ENCODE measurements around the gene ZNF892. TPM values are rescaled to one million over a fixed set of nuclear protein-coding genes. Genes with fewer than 3 reads are reported as not detected.

Gene ZNF892
- 0.32 and 1.5 TPM in 2 replicates for total RNA-seq (2014; rRNA removed; shearing (Covaris generic))
- 0.07 and 0.17 TPM in 2 replicates for polyA plus RNA-seq (2015; cell fraction: cytosol; rRNA removed)
- polyA plus RNA-seq (2015; cell fraction: nucleus; rRNA removed) = 0.63 and 0.67 TPM in 2 replicates

DNA sequence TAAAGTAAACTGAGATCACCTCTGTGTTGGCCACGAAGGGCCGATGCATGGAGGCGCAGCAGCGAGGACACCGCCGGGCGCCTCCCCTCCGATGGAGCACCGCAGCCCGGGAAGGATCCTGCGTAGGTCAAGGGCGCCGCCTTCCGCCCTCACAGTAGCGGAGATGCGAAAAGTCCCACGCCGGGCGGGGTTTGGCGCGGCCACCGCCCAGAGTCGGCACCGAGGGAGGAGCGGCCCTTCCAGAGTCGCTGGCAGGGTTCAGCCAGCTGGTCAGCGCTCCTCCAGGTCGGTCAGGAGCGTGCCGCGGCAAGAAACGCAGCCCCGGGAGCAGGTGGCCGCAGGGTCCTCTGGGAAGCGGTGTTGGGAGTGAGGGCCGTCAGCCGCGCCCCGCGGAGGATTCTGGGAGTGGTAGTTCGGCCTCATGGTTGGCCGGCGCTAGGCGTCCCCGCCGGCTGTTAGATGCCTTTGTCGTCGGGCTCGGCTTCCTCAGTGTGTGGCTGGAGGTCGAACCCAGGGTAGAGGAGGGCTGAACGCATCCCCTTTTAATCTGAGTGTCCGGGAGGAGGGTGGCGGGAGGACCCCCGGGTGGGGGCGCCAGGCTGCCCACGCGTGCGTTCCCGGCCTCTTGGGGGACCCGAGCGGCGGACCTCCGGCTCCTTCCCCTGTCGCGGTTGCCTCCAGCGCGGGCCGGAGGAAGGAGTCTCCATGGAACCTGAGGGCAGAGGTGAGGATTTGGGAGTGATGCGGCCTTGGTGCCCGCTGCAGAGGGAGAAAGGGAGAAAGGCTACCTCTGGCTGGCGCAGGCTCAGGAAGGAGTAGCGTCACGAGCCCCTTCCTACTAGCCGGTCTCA is at the start of gene ZNF892:
ZNF892 (plus strand) TSS at position 411 of the 851 bp plus-strand sequence; CDS start at position 706, 295 bp downstream.
- peak; percentile 90 for DNase-seq (ENCODE audit: low read depth)

DNA sequence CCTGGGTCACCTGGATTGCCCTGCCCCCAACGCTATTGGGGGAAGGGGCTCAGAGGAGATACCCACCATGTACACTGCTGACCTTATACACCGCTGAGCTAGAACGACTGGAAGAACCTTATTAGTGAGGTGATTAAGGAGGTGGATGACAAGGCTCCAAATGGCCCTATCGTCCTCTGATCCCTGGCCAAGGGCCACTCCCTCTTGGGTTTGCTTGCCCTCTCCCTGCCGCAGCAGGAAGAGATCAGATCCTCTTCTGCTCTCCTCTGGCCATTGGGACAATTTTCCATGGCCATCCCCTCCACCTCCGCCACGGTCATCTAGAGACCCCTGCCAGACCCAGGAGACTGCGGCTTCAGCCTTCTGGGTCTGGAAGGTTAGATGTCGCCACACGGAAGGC is 48.9 kb upstream of the ZNF892 start:
- DNase-seq (ENCODE audit: low read depth) = no peak

DNA sequence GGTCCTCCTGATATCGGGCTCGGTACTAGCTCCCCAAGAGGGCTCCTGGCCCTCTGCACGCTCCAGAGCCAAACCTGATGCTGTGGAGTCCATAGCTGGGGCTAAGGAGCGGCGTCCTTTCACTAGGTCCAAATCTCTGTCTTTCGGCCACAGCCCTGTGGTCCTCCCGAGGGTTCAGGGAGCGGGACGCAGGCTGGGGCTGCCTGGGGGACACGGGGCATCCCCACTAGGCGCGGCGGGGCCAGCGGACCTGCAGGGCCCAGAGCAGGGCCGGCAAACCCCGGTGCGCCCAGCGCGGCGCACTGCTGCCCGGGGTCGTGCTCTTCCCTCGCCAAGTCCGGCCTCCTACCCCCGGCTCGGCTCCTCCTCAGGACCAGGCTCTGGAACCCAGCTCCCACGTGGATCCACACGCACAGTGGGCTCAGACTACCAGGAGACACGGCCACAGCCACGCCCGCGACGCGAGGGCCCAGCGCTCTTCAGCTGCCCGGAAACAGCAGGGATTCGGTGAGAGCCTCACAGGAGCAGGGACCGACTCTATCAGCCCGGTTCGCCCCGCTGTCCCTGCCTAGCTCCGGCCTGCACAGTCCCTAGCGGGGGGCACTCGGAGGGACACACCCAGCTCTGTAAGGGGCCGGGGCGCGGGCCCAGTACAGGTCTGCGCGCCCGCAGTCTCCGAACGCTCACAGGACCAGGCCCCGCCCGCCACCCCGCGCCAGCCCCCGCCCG is 48.3 kb upstream of the ZNF892 start:
- DNase-seq (ENCODE audit: low read depth) = no peak

DNA sequence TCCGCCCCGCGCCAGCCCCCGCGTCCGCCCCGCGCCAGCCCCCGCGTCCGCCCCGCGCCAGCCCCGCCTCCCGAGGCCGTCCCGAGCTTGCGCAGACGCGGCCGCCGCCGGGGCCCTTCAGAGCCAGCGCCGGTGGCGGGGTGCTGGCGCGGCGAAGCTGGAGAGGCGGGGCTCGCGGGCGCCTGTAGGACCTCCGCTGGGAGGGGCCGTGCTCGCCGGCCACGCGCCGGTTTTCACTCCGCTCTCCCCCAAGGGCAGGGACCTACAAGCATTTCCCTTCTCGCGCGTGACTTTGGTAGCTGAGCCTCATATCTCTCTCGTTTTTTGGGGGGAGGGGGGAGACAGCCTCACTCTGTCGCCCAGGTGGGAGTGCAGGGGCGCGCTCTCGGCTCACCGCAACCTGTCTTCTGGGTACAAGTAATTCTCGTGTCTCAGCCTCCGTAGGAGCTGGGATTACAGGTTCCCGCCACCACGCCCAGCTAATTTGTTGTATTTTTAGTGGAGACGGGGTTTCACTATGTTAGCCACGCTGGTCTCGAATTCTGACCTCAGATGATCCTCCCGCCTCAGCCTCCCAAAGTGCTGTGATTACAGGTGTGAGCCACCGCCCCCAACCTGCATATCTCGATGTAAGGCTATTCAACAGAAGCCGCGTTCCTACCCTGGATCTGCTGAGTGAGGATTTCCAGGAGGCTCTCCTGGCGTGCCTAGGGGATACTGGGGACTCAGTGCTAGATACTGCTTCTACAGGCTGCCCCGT is 47.5 kb upstream of the ZNF892 start, which contains the start of gene ZNF514:
ZNF514 (minus strand) TSS at position 159 of the 760 bp plus-strand sequence. CDS start 6,595 bp downstream, outside the sequence.
- no peak for DNase-seq (ENCODE audit: low read depth)

DNA sequence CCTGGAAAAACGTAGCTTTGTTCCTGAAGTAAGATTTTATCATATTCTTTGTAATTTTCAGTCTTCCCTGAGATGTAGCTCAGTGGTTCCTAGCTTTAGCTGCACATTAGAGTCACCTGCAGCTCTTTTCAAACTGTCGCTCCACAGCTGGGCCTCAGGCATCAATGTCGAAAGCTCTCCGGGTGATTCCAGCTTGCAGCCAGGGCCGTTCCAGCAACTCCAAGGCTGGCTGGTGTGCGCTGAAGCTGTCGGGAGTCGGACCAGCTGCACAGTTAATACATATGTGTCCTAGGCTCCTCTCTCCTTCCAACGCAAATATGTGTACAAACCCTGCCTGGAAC is 42.3 kb upstream of the ZNF892 start:
- no peak for DNase-seq (ENCODE audit: low read depth)

DNA sequence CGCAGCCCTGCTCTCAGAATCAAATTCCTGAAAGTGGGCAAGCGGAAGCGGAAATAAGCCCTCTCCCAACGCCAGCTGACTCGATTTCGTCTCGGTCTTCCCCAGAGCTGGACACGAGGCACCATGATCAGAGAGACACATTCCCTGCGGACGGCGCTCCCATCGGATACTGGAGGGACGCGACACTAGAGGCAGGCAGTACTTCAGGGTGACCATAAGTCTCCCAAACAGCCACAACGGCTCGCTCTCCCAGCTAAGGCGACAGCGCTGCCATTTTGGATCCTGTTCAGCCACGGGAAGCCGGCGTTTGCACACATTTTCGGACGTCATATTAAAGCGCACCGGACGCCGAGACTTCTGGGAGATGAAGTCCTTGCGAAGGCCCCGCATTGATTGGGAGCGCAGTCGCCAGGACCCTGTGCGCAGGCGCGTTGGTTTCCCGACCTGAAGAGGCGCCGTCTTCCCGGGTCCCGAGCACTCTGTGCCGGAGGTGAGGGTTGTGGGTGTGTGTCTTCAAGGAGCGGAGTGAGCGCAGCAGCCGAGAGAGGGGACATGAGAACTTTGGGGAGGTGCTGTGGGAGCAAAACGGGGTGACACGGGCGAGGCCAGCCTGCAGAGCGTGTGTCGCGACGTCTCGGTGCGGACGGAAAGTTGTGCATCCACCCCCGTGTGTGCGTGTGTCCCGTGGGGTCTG is 41.8 kb upstream of the ZNF892 start, which contains the start of gene ZNF2:
ZNF2 (plus strand) TSS at position 439 of the 694 bp plus-strand sequence. CDS start 10,418 bp downstream, outside the sequence.
- DNase-seq (ENCODE audit: low read depth) = peak; percentile 94

DNA sequence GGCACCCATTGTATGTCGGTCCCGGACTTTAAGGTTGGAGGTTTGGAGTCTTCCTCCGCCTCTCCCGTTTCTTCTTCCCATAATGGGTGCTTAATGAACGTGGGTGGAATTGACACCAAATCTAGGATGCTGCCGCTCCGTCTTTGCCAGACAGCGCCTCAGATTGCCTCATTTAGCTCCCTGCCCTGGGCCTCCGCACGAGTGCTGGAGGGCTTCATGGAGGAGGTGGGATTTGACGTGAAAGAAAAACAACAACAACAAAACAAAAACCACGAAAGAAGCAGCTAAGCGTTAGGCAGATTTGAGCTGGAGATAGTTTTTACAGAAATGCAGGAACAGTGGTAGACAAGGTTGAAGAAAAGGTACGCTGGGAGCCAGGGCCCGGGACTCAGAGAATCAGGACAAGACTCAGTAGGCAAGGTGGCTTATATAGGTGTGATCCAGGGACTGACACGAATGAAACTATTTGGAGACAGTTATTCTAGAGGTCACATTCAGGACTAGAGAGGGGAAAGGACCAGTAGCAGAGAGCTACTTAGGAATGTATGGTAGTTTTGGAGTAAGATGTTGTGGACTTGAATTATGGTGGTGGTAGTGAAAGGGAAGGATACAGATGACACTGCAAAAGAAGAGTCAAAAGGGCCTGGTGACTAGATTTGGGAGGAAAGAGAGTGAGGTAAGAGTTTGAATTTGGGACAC is 41.1 kb upstream of the ZNF892 start:
- no peak for DNase-seq (ENCODE audit: low read depth)

DNA sequence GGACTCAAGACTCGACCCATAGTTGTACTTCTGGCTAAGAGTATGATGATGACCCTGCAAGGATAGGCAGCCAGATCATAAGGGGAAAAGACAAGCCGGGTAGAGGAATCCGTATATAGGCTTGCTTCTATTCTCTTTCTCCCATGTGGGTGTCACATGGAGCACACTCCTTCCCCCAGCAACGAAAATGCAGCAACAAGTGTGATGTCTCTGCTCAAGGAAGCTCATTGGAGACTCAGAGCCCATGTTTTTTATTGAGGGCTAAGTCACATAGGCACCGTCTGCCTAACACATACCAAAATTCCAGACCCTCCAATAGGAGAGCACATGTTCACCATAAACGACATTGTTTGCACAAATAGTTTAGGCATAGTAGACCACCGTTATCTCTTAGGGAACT is 35.4 kb upstream of the ZNF892 start:
- no peak for DNase-seq (ENCODE audit: low read depth)

DNA sequence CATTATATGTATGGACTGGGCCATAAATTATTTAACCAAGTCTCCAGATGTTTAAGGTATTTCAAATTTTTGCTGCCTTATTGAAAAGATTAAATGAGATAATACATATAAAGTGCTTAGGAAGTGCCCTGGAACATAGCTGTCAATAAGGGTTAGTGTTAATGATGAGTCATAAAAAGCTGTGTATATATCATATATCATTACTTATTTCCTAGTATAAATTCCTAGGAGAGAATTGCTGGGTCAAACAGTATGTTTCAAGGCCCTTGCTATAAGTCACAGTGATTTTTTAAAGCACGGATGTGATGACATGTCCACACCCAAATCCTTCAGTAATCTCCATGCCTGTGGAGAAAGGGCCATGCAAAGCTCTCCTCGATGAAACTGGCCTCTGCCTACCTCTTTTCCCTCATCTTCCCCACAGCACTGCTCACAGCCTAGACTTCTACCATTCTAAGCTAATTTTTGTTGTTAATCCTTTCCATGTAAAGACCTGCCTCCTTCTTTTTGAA is 33.2 kb upstream of the ZNF892 start:
- no peak for DNase-seq (ENCODE audit: low read depth)

DNA sequence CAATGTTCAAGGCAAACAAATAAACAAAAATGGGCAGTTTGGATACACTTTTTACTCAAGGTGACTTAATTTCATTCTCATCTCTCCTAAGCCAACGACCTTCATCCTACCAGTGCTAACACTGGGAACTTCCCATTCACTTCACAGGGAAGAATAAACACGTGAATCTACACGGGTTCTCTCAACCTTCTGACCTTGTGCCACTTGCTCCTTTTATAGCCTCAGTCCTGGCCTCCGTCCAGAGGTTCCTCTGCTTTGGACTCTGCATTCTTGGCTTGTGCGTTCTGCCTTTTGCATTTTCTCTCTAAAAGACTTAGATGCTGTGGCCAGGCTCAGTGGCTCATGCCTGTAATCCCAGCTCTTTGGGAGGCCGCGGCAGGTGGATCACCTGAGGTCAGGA is 27.9 kb upstream of the ZNF892 start:
- no peak for DNase-seq (ENCODE audit: low read depth)

DNA sequence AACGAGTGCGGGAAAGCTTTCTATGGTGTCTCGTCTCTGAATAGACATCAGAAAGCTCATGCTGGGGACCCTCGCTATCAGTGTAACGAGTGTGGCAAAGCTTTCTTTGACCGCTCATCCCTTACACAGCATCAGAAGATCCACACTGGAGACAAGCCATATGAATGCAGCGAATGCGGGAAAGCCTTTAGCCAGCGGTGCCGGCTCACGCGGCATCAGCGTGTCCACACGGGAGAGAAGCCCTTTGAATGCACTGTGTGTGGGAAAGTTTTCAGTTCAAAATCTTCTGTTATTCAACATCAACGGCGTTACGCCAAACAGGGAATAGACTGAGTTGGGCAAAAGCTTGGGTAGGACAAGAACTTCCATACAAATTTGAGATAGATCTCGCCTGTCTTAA is 25.5 kb upstream of the ZNF892 start:
- no peak for DNase-seq (ENCODE audit: low read depth)

DNA sequence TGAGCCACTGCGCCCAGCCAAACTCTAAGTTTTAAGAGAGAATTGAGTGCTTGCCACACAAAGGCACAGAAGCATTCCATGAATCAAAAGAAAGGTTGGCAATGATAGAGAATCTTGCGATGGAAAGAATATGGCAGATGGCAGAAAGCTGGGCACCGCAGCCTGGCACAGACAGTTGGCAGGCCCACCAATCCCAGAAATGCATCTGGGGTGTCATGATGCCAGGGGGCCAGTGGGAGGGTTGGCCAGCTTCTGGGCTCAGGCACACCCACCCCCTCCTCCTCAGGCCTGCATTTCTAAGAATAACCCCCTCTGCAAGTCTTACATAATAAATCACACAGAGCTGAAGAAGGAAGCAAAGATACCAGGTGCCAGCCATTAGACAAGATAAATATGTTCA is 22.1 kb upstream of the ZNF892 start:
- DNase-seq (ENCODE audit: low read depth) = no peak

DNA sequence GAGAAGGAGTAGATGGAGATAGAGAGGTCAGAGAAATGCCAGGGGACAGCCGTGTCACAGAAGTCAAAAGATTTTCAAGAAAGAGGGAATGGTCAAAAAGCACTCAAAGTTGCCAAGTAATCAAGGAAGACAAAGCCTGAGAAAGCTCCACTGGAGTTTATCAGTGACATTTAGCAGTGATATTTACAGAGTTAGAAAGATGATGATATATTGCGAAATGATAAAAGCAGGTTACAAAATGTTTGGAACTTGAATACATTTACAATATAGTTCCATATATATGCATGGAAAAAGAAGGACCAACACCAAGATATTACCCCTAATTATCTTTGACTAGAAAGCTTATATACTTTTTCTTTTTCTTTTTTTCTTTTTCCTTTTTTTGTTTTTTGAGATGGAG is 21.3 kb upstream of the ZNF892 start:
- DNase-seq (ENCODE audit: low read depth) = no peak

DNA sequence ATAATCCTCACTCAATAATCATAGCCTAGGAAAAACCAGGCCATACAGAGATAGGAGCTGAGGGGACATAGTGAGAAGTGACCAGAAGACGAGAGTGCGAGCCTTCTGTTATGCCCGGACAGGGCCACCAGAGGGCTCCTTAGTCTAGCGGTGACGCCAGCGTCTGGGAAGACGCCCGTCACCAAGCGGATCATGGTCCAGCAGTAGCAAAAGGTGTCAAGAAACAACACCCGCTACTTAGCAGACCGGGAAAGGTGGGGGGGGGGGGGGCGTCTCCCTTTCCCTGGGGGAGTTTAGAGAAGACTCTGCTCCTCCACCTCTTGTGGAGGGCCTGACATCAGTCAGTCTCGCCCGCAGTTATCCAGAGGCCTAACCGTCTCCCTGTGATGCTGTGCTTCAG is 14.4 kb upstream of the ZNF892 start:
- DNase-seq (ENCODE audit: low read depth) = peak; percentile 23

DNA sequence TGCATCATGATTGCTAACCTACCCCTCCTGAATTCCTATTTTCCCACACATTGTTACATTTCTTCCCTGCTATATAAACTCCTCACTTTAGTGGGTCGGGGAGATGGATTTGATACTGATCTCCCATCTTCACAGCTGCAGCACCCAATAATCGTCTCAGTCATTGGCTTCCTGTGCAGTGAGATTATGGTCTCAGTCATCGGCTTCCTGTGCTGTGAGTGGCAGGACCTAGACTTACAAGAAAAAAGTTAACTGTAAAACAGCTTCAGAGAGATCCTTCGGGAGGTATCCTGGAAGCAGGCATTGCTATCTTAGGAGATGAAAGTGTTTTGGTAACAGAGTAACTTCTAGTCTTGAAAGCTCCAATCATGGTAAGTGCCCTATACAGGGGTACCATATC is 3.4 kb upstream of the ZNF892 start:
- no peak for DNase-seq (ENCODE audit: low read depth)

DNA sequence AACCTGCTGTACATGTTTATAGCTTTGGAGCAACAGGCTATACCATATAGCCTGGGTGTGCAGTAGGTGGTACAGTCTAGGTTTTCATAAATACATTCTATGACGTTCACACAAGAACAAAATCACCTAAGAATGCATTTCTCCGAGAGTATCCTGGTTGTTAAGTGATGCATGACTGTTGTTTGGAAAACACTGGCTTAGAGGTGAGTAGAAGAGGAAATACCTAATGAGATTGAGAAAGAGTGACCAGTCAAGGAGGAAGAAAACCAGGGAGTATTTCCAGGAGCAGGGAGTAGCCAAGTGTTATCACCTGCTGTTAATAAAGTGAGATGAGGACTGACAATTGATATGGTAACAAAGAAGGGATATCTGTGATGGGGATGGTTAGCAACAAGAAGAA is 2.9 kb upstream of the ZNF892 start:
- DNase-seq (ENCODE audit: low read depth) = no peak

DNA sequence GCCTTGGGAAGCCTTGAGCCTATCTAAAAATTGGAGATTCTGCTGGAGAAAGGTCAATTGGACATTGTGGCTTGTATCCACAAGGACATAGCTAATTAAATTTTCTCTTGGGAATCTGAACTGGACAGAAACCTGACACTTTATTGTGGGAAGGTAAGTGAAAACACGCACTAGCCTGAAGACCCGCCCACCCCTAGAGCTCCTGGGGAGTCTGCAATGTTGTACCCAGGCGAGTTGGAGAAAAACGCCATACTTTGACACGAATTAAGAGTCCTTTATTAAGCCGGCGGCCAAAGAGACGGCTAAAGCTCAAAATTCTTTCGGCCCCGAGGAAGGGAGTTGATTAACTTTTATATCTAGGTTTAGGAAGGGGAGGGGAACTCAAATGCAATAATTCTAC is 1.2 kb upstream of the ZNF892 start:
- DNase-seq (ENCODE audit: low read depth) = no peak

DNA sequence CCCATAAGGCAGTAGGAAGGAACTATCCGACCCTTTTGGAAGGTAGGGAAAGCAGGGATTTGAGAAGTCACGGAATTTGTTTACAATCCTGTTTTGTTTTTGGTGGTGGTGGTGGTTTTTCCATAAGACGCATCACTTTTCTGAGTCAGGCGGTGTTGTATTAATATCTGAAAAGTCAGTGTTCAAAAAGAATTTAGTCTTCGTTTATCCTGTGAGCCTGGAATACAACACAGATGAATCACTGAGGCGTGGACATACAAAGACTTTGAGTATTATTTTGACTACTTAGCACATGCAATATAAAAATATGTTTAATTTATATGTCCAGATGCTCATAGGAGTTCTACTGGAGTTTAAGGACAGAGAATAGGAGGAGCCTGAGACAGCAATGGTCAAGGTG is 785 bp downstream of the ZNF892 start:
- DNase-seq (ENCODE audit: low read depth) = no peak

DNA sequence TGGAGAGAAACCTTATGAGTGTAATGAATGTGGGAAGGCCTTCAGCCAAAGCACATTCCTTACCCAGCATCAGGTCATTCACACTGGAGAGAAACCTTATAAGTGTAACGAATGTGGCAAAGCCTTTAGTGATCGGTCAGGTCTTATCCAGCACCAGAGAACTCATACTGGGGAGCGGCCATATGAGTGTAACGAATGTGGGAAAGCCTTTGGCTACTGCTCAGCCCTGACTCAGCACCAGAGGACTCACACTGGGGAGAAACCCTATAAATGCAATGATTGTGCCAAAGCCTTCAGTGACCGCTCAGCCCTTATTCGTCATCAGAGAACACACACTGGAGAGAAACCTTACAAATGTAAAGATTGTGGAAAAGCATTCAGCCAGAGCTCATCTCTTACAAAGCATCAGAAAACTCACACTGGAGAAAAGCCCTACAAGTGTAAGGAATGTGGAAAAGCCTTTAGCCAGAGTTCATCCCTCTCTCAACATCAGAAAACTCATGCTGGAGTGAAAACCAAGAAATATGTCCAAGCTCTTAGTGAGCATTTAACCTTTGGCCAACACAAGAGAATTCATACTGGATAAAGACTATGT is 7.8 kb downstream of the ZNF892 start:
- no peak for DNase-seq (ENCODE audit: low read depth)

DNA sequence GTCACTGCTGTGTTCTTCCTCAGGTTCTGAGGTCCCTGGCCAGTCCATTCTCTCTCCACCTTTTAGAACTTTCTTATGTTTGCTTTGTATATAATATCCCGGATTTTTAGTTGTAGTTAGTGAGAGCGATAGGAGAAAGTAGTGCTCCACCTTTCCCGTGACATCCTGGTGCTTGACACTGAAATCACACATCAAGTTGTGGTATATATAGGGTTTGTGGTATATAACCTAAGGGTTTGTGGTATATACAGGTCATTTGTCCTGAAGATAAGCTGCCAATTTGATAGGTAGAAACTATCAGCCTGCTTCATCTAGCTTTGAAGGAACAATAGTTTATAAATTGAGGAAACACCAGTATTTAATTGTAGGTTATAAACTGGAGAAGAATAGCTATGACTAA is 13.1 kb downstream of the ZNF892 start:
- no peak for DNase-seq (ENCODE audit: low read depth)
